ENCODE data around the gene MRPS5.

Gene MRPS5

DNA sequence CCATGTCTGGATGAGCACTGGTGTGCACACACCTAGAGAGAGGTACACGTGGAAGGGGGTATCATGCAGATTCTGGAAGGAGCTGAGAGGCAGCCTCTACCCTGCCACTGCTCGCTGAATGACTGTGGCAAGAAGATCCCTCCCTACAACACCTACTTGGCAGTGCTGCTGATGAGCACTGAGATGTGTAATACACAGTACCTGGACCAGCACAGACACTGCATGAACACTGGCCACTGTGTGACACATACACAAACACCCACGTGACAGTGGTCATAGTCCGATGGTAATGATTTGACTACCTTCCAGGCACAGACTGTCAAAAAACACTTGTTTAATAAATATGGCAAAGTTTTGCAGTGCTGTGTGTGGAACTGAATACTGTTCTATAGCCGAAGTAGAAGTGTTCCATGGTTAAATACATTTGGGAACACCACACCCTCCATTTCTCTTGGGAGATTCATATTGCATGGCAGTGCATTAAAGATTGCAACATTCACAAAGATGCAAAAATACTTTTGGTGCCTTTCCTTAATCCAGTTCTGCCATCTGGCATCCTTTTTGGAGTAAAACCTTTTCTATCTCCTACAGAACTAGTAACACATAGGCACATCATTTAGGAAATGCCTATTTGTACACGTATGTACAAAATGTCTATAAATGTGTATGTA, 29.6 kb downstream of the MRPS5 start:
- DNase-seq (ENCODE audit: low read depth, low spot score): no peak

GRCh38 chr2:95087379-95087778, 34.2 kb downstream of the MRPS5 start:
- no peak for DNase-seq (ENCODE audit: low read depth, low spot score)

- DNase-seq (ENCODE audit: low read depth, low spot score): no peak
Observed at GRCh38 chr2:95086017-95086416, 35.6 kb downstream of the MRPS5 start.

GRCh38 chr2:95082477-95082876, 39.1 kb downstream of the MRPS5 start:
- no peak for DNase-seq (ENCODE audit: low read depth, low spot score)

DNA sequence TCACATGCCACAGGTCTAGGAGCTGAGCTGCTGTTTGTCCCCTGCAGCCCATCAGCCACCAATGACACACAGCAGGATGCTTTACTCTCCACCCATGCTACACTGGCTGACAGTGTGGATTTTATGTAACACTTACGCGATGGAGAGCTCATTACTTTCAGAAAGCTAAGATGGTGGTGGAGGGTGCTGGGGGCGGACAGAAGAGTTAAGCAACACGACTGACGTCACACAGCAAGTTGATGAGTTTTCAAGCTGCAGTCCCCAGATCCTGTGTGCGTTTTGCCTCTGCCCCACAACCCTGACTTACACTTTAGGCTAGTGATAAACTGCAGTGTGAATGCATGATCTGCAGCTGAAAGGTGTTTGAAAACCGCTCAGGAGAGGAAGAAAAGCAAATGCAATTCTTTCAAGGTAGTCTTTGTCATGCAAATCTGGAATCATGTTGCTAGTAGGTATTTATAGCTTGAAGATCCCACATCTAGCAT, 42.4 kb downstream of the MRPS5 start:
- DNase-seq (ENCODE audit: low read depth, low spot score): no peak

- no peak for DNase-seq (ENCODE audit: low read depth, low spot score)
Observed at GRCh38 chr2:95077861-95078603, 43.6 kb downstream of the MRPS5 start.

DNA sequence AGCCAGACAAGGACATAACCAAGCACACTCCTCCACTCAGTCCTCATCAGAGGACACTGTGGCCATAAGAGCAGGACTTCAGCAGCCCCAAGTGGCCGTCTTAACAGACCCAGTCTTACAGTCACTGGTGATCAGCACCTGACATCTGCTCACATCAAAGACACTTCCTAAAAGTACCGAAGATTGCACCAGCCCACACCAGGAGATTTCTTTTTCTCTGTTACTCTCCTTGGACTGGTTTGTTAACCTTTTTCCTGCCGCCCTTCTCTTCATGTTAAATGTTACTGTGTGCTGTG, 44.1 kb downstream of the MRPS5 start:
- DNase-seq (ENCODE audit: low read depth, low spot score): no peak

DNA sequence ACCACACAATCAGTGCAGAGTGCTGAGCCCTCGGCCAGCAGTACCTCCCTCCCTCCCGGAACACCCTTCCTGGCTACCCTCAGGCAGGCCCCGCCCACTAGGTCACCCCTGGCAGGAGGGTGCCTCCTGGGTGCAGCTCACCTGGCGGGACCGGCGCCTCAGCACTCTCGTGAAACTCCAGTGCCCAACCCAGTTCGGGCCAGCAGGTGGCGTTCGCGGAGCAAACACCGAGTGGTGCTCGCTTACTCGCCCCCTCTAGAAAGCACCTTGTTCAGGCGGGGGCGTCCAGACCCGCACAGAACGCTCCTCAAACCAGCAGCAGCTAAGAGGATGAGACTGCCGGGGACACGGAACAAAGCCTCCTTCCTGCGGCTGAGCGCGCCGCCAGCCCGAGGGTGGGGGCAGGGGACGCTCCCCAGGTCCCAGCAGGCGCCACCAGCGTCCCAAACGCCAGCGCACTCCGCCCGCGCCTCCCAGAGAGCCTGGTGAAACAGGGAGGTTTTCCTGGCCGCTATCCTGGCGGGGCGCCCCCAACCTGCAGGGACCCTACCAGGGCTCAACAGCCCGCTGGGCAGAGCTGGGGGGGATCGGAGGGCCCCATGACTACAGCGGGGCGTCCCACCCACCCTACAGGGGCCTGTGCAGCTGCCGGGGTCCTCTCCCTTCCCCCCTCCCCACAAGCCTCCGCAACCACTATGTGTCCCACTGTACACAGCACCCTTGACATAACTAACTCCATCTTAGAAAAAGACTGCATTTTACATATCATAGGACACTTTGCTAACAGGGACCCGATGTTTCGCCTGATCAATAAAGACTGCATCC, 44.7 kb downstream of the MRPS5 start:
- peak; percentile 78 for DNase-seq (ENCODE audit: low read depth, low spot score)

- DNase-seq (ENCODE audit: low read depth, low spot score): no peak
Observed at GRCh38 chr2:95075440-95076132, 46.0 kb downstream of the MRPS5 start.

DNA sequence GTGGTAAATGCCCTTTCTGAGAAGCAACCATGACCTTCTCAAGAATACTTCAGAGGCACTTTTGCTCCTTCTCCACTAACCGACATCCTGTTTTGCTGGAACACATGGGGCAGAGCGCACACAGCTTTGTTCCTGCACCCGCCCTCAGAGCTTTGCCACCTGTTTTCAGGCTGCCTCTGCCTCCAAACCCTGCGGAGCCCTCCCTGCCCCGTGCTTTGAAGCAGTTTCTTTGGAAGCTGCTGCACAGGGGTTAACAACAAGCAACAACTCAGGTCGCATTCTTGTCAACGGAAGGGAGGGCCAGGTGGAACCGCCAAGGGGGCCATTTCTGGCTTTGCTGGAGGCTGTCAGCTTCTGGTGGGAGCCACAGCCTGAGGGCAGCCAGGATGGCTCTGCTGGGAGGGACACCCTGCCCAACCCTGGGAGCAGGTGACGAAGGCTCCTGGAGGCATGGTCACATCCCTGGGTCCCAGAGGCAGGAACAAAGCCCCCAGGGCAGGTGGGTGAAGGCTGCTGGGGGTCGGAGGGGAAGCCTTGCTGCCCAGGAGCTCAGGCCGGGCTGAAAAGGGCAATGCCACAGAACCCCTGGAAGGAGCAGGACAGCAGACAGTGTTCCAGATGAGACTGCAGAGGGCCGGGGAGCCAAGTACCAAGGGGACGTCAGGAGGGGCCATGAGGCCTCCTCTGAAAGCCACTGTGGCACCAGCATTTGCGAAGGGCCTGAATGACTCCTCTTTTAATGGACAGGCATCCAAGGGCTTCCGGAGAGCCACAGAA, 46.8 kb downstream of the MRPS5 start:
- peak; percentile 23 for DNase-seq (ENCODE audit: low read depth, low spot score)

GRCh38 chr2:95073856-95074662, 47.5 kb downstream of the MRPS5 start:
- DNase-seq (ENCODE audit: low read depth, low spot score): no peak

DNA sequence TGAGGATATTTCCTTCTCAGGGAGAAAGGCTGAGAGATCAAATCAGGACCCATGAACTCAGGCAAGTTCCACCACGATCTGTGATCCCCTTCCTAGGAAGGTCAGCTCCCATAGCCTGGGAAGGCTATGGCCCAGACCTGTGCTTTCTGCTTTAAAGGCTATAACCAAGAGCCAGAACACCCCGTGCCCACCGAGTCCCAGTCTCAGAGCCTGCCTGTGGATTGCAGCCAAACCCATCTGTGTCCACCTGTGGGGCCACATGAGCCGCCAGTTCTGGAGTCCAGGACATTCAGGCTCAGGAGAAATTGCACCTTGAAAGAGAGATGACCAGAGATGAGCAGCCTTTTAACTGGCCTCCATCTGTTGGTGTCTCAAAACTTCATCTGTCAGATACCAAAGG, 49.2 kb downstream of the MRPS5 start:
- no peak for DNase-seq (ENCODE audit: low read depth, low spot score)

- DNase-seq (ENCODE audit: low read depth, low spot score): no peak
Observed at GRCh38 chr2:95071856-95072255, 49.8 kb downstream of the MRPS5 start.

GRCh38 chr2:95069465-95069864, 52.1 kb downstream of the MRPS5 start:
- no peak for DNase-seq (ENCODE audit: low read depth, low spot score)

DNA sequence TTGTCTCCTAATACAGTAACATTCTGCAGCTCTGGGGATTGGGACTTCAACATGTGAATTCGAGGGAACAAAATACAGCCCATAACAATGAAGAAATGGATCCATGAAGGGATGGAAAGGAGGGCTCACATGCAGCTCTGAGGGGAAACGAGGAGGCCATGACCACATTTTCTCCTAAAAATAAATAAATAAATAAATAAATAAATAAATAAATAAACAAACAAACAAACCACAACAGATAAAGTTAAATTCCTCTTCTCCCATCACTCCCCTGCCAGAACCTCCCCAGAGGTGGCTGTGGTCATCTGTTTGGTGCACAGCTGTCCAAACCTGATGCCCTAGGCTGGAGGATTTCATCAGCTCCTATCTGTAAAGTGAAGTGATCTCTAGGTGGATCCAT, 53.4 kb downstream of the MRPS5 start:
- no peak for DNase-seq (ENCODE audit: low read depth, low spot score)

DNA sequence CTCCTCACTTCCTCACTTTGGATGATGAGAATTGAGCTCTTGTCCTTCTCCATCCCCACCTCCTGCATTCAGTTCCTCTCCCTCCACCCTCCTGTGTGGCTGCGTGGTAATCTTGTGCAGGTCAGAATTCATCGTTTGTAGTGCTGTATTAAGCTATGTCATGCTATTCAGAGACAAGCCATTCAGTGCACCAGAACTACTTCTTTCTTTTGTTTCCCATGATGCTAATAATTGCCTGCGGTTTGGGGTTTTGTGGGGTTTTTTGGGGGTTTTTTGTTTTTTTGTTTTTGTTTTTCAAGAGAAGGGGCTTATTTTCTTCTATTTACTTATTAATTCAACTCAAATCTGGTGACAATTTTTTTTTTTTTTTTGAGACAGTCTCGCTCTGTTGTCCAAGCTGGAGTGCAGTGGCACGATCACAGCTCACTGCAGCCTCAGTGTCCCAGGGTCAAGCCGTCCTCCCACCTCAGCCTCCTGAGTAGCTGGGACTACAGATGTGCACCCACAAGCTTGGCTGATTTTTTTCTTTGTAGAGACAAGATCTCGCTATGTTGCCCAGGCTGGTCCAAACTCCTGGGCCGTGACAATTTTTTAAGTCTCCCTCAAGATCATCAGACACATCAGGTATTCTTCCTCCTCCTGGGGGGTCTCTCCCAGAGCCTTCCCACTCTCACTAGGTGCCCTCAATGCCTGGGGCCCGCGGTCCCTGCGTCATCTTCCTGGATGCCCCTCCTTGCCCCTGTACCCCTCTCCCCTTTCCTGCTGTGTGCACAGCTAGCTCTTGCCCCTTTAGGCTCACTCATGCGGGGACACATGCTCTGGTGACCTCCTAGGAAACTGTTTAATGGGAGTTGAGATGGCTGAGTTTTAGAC, 58.3 kb downstream of the MRPS5 start:
- DNase-seq (ENCODE audit: low read depth, low spot score): no peak

DNA sequence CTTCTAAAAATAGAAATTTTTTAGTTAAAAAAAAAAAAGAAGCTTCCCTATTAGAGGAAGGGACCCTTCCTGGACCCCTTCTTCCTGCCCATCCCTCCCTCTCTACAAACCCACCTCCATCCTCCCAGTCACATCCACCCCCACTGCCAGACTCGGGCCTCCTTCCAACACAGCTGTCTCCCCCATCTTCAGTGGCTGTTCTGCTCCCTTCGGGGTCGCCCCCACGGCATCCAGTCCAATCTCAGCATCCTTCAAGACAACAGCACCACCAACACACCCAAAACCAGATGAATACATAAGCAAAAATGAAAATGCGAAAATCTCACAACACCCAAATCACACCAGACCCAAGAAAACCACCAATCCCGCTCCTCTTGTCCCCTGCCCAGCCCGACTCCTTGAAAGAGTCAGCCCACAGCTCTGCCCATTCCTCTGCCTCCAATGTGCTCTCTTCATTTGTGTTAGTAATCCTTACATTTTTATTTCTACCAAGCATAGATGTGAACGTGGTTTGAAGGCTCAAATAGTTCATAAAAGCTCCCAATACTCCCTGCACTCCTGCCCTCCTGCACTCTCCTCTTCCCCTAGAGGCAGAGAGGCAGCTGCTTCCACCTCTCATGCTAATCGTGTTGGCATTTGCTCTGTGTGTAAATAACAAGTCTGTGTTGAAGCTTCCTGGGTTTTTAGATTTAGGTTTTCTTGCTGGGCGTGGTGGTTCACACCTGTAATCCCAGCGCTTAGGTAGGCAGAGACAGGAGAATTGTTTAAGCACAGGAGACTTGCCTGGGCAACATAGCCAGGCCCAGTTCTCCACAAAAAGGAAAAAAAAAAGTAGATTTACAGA, 59.1 kb downstream of the MRPS5 start:
- DNase-seq (ENCODE audit: low read depth, low spot score): no peak

GRCh38 chr2:95061601-95062183, 59.9 kb downstream of the MRPS5 start:
- no peak for DNase-seq (ENCODE audit: low read depth, low spot score)

All from activated CD4-positive, CD25-positive, alpha-beta regulatory T cell treated with anti-CD3 and anti-CD28 coated beads, Interleukin-2, amount 50 U/mL, for 16 hours (primary cell).